Measurements from ENCODE around the gene HSPA8. TPM values are rescaled to one million over a fixed set of nuclear protein-coding genes. Genes with fewer than 3 reads are reported as not detected.

The HSPA8 gene
- polyA plus RNA-seq, 1 of the 3 experiments (the other 2 are of a cell fraction): 2,088 TPM

DNA sequence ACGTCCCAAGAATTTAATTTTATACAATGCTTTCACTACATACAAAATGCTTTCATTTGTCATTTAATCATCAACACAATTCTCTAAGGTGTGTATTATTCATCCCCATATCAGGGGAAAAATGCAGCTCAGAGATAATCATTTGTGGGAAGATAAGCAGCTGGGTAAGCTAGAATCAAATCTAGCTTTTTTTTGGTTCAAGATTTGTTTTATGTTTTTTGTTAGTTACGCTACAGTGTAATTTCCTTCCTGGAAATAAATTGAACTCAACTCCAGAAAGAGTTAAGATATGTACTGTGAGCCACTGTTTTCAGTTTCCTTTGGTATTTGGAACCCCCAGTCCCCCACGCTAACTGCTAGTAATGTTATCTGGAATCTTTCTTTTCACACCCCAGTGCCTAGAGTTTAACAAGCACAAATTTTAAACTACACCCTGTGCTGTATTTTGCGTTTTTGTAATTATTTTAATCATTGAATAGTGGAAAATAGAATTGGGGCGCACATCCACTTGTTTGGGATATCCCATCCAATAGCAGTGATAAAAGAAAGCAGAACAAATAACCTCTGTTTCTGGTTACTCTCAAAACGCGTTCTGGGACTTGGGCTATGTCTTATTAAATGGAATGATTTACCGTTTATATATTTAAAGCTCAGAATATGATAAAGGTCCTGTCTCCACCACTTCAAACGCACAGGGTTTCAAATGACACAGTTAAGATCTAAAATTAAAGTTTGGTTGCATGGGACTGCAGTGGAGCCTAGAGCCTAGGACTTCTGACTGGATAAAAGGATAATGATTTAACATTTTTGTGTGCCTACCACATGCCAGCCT, 2.1 kb upstream of the HSPA8 start:
- TF ChIP-seq POLR2AphosphoS5 (IDR thresholded peaks at IDR 0.05; ENCODE audit: low read depth, low read length): peak; percentile 13; the same call in 1 of the 2 replicates
- no peak for TF ChIP-seq IRF3 (IDR thresholded peaks at IDR 0.05; ENCODE audit: low read depth, low read length)
- peak overlapping the region; percentile 80 to 90 for H3K4me3 ChIP-seq (ENCODE audit: low read depth in 2 of 2, low read length in 1 of 2)
- POLR2A ChIA-PET: interaction anchor here (0.5 to 0.6 kb wide), 2 partner anchors 9 to 185 kb away, joined by 3 to 4 read pairs; no protein-coding TSS in a partner anchor

GRCh38 chr11:123062892-123063825, 1.2 kb upstream of the HSPA8 start:
- Histone ChIP-seq H2AFZ (ENCODE audit: low read depth) (peak overlapping the region; percentile 41), H3K27ac (ENCODE audit: low read depth in 2 of 2, low read length in 1 of 2) (peak overlapping the region; percentile 99), H3K9me2 (no peaks in the 10 kb centered on the region), H3K79me2 (ENCODE audit: insufficient read depth) (peaks cover 73% of the 10 kb centered on the region), H3K9ac (peak overlapping the region; percentile 100), H3K9me3 (no peaks in the 10 kb centered on the region), H3K4me2 (peak overlapping the region; percentile 78), H3F3A (replicated peaks; ENCODE audit: insufficient read depth) (peaks cover 67% of the 10 kb centered on the region), H4K20me1 (ENCODE audit: insufficient read depth) (peaks cover 37% of the 10 kb centered on the region), H3K27me3 (ENCODE audit: insufficient read depth) (no peaks in the 10 kb centered on the region), H3K36me3 (replicated peaks in 1 of 2; ENCODE audit: control insufficient read depth in 1 of 2, insufficient read depth in 2 of 2, low read length in 1 of 2) (peaks cover 30 to 32% of the 10 kb centered on the region in 2 experiments), H3K4me3 (ENCODE audit: low read depth in 2 of 2, low read length in 1 of 2) (peak overlapping the region; percentile 80 to 90), H3K4me1 (ENCODE audit: control insufficient read depth in 1 of 2, insufficient read depth in 2 of 2, low read depth in 1 of 2, low read length in 1 of 2) (peaks cover 31 to 38% of the 10 kb centered on the region in 2 experiments)
- ChIA-PET CTCF (interaction anchor here (0.6 to 1.4 kb wide), 6 partner anchors 41 to 427 kb away, joined by 3 to 7 read pairs (median 3); no protein-coding TSS in a partner anchor), POLR2A (interaction anchor here (0.6 to 1.4 kb wide), 6 partner anchors 15 to 180 kb away, joined by 3 to 7 read pairs (median 4); no protein-coding TSS in a partner anchor)
- WGBS (ENCODE audit: low lambda C conversion rate): 3% methylated on average over 33 of the region's 37 CpGs
- no peak for DNase-seq
- TF ChIP-seq, protein P1, sequence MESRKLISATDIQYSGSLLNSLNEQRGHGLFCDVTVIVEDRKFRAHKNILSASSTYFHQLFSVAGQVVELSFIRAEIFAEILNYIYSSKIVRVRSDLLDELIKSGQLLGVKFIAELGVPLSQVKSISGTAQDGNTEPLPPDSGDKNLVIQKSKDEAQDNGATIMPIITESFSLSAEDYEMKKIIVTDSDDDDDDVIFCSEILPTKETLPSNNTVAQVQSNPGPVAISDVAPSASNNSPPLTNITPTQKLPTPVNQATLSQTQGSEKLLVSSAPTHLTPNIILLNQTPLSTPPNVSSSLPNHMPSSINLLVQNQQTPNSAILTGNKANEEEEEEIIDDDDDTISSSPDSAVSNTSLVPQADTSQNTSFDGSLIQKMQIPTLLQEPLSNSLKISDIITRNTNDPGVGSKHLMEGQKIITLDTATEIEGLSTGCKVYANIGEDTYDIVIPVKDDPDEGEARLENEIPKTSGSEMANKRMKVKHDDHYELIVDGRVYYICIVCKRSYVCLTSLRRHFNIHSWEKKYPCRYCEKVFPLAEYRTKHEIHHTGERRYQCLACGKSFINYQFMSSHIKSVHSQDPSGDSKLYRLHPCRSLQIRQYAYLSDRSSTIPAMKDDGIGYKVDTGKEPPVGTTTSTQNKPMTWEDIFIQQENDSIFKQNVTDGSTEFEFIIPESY (IDR thresholded peaks at IDR 0.05; ENCODE audit: borderline replicate concordance, low read depth): no peak
- TF ChIP-seq RCOR1 (IDR thresholded peaks at IDR 0.05; ENCODE audit: low read length) (no peak), MAX (IDR thresholded peaks at IDR 0.05; ENCODE audit: low read depth) (peak; percentile 23), NRF1 (IDR thresholded peaks at IDR 0.05; ENCODE audit: low read depth, low read length) (no peak), GABPA (IDR thresholded peaks at IDR 0.05; ENCODE audit: low read depth) (no peak), CHD2 (IDR thresholded peaks at IDR 0.05; ENCODE audit: low read length, partially characterized antibody) (no peak), RAD21 (IDR thresholded peaks at IDR 0.05; ENCODE audit: low read length) (no peak), TAF1 (IDR thresholded peaks at IDR 0.05; ENCODE audit: borderline replicate concordance, low read depth, low read length) (no peak; the same call in none of the 2 replicates)
- TF ChIP-seq, protein P2, sequence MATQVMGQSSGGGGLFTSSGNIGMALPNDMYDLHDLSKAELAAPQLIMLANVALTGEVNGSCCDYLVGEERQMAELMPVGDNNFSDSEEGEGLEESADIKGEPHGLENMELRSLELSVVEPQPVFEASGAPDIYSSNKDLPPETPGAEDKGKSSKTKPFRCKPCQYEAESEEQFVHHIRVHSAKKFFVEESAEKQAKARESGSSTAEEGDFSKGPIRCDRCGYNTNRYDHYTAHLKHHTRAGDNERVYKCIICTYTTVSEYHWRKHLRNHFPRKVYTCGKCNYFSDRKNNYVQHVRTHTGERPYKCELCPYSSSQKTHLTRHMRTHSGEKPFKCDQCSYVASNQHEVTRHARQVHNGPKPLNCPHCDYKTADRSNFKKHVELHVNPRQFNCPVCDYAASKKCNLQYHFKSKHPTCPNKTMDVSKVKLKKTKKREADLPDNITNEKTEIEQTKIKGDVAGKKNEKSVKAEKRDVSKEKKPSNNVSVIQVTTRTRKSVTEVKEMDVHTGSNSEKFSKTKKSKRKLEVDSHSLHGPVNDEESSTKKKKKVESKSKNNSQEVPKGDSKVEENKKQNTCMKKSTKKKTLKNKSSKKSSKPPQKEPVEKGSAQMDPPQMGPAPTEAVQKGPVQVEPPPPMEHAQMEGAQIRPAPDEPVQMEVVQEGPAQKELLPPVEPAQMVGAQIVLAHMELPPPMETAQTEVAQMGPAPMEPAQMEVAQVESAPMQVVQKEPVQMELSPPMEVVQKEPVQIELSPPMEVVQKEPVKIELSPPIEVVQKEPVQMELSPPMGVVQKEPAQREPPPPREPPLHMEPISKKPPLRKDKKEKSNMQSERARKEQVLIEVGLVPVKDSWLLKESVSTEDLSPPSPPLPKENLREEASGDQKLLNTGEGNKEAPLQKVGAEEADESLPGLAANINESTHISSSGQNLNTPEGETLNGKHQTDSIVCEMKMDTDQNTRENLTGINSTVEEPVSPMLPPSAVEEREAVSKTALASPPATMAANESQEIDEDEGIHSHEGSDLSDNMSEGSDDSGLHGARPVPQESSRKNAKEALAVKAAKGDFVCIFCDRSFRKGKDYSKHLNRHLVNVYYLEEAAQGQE (IDR thresholded peaks at IDR 0.05; ENCODE audit: low read depth, low read length): no peak
- TF ChIP-seq, protein P3, sequence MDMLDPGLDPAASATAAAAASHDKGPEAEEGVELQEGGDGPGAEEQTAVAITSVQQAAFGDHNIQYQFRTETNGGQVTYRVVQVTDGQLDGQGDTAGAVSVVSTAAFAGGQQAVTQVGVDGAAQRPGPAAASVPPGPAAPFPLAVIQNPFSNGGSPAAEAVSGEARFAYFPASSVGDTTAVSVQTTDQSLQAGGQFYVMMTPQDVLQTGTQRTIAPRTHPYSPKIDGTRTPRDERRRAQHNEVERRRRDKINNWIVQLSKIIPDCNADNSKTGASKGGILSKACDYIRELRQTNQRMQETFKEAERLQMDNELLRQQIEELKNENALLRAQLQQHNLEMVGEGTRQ (IDR thresholded peaks at IDR 0.05; ENCODE audit: borderline replicate concordance, low read depth, low read length): no peak

More for the DNA sequence above, 2.1 kb upstream of the HSPA8 start:
- Histone ChIP-seq H3K9me2 (no peaks in the 10 kb centered on the region), H3K27ac (ENCODE audit: low read depth in 2 of 2, low read length in 1 of 2) (peak overlapping the region; percentile 99), H3K36me3 (replicated peaks in 1 of 2; ENCODE audit: control insufficient read depth in 1 of 2, insufficient read depth in 2 of 2, low read length in 1 of 2) (peaks cover 21 to 26% of the 10 kb centered on the region in 2 experiments), H3K27me3 (ENCODE audit: insufficient read depth) (no peaks in the 10 kb centered on the region), H3F3A (replicated peaks; ENCODE audit: insufficient read depth) (peaks cover 58% of the 10 kb centered on the region), H3K79me2 (ENCODE audit: insufficient read depth) (peaks cover 65% of the 10 kb centered on the region), H3K4me2 (peak overlapping the region; percentile 78), H3K9ac (peak overlapping the region; percentile 100), H3K4me1 (ENCODE audit: control insufficient read depth in 1 of 2, insufficient read depth in 2 of 2, low read depth in 1 of 2, low read length in 1 of 2) (peaks cover 23 to 29% of the 10 kb centered on the region in 2 experiments), H3K9me3 (no peaks in the 10 kb centered on the region), H2AFZ (ENCODE audit: low read depth) (peak overlapping the region; percentile 41), H4K20me1 (ENCODE audit: insufficient read depth) (peaks cover 28% of the 10 kb centered on the region)
- DNase-seq: no peak
- 47% methylated on average over 9 of the region's 9 CpGs for WGBS (ENCODE audit: low lambda C conversion rate)
- CTCF ChIA-PET: interaction anchor here (1.1 to 1.4 kb wide), 3 partner anchors 9 to 183 kb away, joined by 3 read pairs; no protein-coding TSS in a partner anchor
